HG03575 (cell line): Measurements from ENCODE around the gene SV2C.

Source experiments
- ATAC-seq: cut with Tn5 transposase; IDR thresholded peaks from one replicate; pipeline ENCODE4 v1.9.1; 2021; ENCODE audit not compliant: unreplicated experiment, insufficient number of reproducible peaks, low FRiP score; ENCODE audit errors: extremely low read depth

Gene SV2C

DNA sequence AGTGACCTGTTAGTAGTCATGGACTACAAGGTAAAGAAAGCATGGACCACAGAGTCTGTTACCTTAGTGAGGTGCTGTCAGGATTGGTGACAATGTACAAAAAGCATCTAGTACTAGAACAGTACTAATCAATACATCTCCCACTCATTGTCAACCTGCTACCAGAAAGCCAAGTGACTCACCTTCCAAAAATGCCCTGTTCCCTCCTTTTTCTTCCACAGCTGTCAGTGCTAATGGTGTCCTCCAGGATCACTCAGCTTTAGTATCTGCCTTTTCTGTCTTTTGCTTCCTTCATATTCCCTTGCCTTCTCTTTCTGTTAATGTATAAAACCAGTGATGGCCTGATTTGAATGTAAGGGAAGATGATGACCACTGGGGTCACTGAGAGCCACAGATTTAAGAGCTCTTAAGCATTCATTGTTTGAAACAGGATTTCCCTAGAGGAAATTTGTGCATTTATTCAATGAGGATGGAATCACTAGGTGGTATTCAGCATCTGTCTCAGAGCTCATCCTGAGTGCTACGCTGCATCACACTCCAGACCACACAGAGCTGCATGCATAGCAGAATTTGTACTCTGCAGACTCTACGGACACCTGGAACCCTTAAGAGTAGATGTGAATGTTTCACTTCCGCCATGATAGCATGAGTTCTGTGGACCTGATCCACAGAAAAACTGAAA is 71.0 kb downstream of the SV2C start:
- no peak for ATAC-seq

DNA sequence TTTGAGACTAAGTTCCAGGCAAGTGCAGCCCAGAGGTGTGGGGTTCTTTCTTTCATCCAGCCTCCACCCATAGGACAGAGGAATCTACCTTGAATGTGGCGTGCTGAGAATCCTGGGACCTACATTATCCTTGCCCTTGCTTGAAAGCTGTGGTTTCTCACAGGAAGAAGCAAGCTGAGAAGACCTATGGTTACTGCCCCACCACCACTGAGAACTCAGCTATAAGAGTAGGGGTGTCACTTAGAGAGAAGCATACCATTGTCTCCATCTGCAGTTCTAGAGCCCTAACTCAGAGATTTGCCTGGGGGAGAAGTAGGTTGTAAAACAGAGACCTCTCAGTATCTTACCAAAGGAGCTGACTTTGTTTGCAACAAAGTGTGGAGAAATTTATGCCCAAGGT is 72.4 kb downstream of the SV2C start:
- ATAC-seq: no peak

DNA sequence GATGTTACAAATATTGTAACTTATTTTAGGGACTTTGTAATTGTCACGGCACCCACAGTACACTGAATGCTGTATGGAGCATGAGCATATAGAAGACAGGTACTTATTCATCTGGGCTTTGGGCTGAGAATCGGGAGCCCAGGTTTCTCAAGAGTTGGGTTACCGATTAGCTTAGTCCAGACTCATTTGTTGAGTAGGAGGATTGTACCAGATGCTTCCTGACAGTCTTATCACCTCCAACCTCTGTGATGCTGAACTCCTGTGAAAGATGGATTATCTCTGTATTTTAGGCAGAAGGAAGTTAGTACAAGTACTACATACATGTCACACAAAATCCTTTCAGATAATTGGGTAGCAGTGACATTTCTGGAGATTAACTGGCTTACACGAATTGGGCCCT is 79.2 kb downstream of the SV2C start:
- ATAC-seq: no peak

DNA sequence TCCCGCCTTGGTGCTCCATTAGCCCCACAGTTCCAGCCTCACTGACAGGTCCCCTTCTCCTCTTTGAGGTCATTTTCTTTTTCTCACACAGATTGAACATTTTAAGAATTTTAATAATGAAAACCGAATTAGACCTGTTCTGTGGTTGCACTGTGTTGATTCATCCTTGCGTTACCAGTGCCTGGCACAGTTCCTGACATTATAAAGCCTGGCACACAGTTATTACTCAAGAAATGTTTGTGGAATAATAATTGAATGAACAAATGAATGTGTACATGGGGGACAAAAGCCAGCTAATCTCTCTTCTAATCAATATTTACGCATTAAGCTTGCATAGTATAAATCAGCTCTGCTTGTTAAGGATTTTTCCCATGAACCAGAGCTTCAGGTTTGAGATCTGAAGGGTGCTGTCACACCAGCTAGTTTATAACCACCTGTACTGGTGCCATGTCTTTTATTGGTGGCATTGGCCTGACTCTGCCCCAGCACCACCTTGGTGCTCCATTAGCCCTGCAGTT is 80.0 kb downstream of the SV2C start:
- no peak for ATAC-seq

DNA sequence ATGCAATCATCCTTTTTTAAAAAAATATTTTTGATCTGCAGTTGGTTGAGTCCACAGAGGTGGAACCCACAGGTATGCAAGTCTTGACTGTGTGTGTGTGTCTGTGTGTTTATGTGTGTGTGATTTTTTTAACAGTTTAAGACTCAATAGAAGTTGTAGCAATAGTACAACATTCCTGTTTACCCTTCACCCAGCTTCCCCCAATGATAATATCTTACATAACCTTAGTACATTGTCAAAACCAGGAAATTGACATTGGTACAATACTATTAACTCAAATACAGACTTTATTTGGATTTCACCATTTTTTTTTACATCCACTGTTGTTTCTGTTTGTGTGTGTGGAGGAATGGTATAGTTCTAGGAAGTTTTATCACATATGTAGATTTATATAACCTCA is 81.8 kb downstream of the SV2C start:
- ATAC-seq: no peak

DNA sequence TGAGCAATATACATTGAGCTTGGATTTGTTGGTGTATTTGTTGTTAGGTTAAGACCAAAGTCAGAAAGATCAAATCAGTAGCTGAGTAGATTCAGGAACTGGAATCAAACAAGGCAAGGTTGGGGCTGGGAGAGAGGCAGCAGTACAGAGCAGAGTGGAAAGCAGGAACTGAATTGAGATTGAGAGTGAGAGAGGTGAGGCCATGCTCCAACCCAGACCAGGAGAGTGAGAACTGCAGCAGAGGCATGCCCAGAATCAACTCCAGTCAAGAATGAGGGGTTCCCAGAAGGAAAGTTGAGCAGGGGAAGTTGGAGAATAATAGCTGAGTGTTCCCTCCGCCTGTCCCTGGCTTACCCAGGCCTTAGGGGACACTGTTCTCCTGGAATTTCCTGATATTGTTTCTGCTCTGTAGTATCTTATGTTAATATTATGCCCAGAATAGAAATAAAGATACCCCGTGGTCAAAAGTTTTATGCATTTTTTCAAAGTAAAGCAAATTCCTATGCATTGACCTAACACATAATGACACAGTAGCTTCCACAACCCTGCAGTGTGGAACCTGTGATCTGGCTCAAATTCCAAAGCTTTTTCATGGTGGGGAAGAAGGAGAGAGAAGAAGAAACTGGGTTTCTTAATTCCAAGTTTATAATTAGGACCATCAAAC is 82.7 kb downstream of the SV2C start:
- ATAC-seq: no peak

DNA sequence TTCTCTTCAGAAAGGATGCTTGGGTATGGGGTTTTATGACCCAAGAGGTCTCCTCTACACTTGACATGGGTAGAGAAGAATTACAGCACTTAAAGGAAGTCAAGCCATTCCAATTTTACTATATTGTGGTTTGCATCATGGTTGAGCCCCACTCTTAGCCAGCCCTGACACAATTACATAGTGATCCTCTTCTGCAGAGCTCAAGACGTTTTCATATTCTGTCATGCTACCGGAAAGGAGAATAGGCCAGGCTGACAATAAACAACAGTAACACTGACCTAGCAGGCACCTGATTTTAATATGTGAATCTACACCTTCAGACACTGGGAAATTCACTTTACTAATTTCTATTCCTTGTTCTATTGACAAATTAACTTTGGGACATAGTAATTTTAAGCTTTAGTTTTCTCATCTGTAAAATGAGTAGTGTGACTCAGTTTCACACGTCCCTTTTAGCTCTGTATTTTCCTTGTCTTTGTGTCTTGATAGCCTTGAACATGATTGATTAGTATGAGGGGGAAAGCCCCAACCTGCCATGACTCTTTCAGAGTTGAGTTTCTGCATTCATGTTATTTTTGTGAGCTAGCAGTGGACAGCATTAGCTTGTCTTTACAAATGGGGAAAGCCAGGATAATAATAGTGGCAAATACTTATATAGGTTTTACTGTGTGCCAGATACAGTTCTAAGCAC is 83.8 kb downstream of the SV2C start:
- ATAC-seq: no peak

DNA sequence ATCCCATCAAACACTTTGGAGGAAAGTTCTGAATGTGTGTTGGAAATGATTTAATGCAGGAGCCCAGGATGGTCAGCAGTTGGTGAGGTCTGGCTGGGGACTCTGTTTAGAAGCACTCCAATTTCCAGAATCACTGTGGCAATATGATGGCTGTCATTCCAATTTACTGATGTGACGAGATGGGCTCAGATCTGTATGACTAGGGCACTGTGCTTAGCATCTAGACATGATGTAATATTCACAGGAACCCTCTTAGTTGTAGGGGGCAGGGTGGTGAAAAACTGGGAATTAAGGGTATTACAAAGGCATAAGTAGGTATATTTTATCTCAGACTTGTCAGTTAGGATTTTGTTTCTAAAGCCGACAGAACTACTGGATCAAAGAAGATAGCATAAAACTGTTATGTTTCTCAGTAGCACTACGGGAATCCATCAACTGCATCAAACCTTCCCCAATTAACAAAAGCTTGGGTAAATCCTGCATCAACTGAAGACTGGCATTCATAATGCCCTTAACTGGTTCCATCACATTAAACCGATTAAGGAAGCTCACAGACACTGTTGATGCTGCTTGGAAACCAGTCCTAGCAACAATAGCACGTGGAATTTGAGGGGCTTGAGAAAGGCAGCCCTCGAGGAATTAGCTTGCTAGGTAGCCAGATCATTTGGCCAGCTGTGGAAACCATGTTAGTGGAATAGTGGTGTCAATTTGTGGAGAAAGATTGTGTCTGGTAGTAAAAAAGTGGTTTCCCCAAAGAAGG is 86.1 kb downstream of the SV2C start:
- no peak for ATAC-seq

DNA sequence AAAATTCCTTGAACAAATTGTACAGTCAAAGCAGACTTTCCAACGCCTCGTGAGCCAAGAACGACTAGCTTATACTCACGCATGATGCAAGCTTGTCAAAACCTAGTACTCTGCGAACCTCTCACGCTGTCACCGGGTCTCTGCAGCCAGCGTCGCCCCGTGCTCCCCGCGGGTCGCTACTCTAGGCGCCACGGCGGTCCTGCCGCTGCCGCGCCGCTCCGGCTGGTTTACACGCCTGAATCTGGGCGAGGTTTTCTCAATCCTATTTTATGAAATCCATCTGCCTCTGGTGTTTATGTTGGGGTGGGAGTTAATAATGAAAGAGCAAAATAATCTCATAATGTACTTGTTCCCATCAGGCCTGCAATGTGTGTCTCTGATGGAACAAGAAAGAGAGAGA is 90.9 kb downstream of the SV2C start:
- no peak for ATAC-seq

DNA sequence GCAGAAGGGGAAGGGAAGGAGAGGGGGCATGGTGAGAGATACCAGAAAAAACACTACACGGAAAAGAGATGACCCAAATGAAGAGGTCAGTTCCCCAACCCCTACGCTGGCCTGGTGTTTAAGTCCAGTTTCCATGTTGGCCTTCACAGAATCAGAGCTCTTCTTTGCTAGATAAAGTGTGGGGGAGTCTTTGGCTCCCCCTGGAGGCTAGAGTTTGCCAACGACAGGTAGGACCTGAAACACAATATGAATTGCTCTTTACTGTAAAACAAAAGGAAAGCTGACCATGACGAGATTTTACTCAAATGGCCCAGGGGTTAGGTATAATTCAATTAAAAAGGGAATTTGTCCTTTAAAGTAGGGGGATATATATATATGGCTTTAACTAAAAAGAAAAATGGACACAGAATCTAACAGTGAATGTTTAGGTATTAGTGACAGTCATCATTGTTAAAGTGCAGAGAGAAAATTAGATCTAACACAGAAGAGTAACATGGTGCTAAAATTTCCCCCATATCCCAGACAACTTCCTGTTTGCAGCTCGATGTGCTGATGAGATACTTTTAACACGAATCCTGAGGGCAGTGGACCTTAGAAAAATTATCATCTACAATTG is 92.0 kb downstream of the SV2C start:
- no peak for ATAC-seq

DNA sequence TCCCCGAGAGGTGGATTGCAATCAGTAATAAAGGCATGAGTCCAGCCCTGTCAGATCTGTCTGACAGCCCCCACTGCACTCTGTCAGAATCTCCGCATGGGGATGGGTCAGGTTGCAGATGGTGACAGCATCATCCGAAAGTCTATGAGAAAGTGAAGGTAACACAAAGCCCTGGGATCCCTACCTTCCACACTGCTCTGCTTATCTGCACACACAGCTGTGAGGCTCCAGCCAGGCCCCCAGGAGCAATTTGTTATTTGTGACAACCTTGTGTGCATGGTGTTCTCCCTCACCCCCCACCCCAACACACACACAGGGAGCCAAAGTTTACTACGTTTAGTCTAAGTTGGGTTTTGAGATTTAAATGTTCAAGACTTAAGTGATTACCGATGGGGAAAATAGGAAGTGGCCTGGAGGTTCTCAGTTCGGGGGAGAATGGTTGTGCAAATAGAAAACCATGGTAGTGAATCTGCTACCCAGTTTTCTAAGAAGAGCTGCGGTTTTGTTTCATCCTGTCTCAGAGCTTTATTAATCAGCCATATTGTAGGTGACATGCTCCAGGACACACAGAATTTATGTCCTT is 92.7 kb downstream of the SV2C start:
- no peak for ATAC-seq

DNA sequence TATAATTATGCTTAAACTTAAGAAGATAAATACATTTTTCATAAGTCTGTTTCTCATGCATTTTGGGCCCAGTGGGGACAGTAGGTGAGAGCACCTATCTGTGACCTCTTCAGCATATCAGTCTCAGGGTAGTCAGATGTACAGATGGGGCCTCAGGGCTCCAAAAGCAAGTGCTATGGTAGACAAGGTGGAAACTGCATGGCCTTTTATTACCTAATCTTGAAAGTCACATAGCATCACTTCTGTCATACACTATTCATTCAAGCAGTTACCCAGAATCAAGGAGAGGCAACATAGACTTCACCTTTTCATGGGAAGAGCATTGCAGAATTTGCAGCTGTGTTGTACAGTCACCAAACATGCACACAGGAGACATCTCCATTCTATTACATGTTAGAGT is 94.8 kb downstream of the SV2C start:
- no peak for ATAC-seq

DNA sequence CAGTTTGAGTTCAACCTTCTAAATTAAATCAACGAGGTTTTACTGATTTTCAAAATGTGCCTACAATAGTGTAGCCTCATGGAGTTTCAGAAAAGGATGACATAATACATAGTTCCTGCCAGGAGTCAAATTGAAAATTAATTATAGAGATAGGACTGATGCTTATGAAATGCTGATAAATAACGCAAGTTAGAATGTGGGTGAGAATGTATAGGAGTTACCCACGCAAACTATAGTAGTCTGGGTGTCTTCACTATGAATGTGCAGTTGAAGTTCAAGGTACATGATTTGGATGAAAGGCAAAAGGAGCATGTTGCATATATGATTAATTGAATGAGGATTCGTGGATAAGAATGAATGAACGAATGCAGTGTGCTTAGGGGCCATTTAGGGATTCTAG is 95.7 kb downstream of the SV2C start:
- ATAC-seq: no peak

DNA sequence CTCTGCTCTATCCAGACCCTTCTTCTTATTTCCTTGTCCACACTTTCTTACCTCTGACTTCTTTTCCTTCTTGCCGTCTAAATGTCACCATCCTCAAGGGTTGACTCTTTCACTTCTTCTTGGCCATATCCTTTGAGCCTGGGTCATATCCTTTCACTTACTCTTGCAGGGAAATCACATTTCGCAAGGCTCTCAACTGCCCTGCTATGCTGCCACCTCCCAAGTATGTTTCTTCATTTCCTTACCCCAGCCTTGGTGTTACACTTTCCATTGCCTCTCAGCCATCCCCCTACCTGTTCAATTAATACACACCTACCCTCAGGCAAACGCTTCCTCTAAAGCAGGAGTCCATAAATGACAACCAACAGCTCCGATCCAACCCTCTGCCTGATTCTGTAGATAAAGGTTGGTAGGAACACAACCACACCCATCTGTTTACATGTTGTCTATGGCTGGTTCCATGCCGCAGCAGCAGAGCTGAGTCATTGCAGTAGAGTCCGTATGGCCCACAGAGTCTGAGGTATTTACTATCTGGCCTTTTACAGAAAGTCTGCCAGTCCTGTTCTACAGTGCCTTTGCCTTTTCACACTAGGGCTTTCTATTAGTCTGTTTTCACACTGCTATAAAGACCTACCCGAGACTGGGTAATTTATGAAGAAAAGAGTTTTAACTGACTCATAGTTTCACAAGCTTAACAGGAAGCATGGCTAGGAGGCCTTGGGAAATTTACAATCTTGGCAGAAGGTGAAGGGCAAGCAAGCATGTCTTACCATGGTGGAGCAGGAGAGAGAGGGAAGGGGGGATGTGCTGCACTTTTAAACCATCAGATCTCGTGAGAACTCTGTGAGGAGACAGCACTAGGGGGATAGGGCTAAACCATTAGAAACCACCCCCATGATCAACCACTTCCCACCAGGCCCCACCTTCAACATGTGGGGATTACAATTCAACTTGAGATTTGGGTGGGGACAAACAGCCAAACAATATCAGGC is 97.9 kb downstream of the SV2C start:
- no peak for ATAC-seq

DNA sequence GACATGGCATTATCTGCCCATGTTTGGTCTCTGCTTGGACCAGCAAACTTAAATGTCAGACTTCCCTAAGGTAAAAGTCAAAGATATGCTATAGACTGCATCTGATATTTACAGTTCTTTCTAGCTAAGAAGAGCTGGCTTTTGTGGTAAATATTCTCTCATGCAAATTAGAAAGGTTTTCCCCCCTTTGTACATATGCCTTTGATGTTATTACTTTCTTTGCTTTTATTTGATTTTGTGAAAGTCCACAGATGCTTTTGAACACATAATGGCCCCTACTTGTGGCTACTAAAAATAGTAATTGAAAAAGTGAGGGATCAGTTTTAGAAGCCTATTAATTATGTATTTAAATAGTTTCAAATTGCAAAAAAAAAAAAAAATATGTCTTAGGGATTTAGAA is 104.2 kb downstream of the SV2C start:
- no peak for ATAC-seq

DNA sequence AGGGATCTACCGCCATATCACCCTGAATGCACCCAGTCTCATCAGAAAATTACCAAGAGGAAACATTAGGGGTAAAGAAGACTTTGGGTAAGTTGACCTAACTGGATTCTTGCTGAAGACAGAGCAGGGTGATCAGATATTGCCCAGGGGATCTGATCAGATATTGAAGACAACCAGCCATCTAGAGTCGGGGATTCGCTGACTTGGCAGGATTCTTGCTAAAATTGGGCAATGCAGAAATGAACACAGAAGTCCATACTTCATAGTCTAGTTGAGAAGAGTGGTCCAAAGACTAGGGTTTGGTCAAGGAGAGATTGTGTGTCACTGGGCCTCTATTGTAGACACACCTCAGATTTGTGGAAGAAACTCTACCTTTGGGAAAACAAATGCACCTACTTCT is 107.2 kb downstream of the SV2C start:
- ATAC-seq: no peak

DNA sequence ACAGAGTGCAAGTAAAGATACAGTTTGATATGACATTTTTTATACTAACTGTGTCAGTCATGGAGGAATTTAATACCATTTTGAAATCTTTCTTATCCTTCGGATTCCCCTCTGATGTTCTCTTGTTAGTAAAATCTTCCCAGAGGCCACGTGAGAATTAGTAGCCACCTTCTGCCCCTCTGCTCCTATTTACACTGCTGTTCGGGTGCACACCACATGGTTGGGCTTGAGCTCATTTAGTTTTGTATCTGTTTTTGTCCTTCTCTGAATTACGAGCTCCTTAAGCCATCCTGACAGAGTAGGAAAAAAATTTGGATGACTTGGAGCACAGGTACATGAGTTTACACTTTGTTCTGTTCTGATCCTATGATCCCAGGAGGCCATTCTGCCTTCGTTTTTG is 109.7 kb downstream of the SV2C start:
- ATAC-seq: no peak

DNA sequence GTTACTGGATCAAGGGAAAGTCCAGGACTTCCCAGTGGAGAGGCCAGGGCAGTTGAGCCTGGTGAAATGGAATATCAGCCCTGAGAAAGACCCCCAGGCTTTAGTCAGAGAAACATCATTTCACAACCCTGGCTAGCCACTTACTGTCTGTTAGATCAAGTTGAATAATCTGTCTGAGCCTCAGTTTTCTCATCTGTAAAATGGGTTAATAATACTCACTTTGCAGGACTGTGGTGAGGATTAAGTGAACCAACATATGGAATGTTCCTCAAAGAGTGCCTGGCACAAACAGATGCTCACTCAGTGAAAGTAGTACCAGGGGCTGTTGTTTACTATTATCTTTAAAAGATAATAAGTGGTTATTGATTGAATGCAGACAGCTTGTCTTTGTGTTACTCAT is 110.5 kb downstream of the SV2C start:
- ATAC-seq: no peak
